Adrenal gland (tissue), 5 donors: ENCODE data around the gene BMP4.

Experiments used
- CTCF ChIP-seq, 6 experiments: fragments of 450-650 bp in 4 of 6; fragments of 200-600 bp in 2 of 6; sonication (generic) in 1 of 6; IDR thresholded peaks; 1 replicate in 5 of 6; 2 replicates in 1 of 6; pipeline versions ENCODE4 v1.5.1 to v1.8.0; 2016 to 2021; ENCODE audit warnings: antibody characterized with exemption in 6 of 6, mild to moderate bottlenecking in 2 of 6, moderate library complexity in 1 of 6
- POLR2A ChIP-seq, 2 donors: fragments of 450-650 bp; IDR thresholded peaks; one replicate each; pipeline ENCODE4 v1.6.1; 2017; ENCODE audit warnings: antibody characterized with exemption in 2 of 2, mild to moderate bottlenecking in 2 of 2, moderate library complexity in 1 of 2
- donor health status: DM: no; HTN: no; CAD: no.

- no peak for TF ChIP-seq CTCF (IDR thresholded peaks at IDR 0.05)
- TF ChIP-seq POLR2A (IDR thresholded peaks at IDR 0.05): no peak
These were observed 7.6 kb upstream of the BMP4 start for GRCh38 chr14:53964249-53964648.
